Measurements from ENCODE around the gene ANKS1A. TPM values are rescaled to one million over a fixed set of nuclear protein-coding genes. Genes with fewer than 3 reads are reported as not detected.

Gene ANKS1A
- total RNA-seq, 1 donor: 7.2 TPM

GRCh38 chr6:35047265-35048011 lies 158.4 kb downstream of the ANKS1A start:
- peak; percentile 90 for DNase-seq (ENCODE audit: insufficient read length, low spot score, missing footprints)
- no peak overlapping the region for H2AFZ ChIP-seq (ENCODE audit: low read length)
- no peaks in the 10 kb centered on the region for H3K79me2 ChIP-seq (ENCODE audit: insufficient read depth, low read length)
- H3K4me1 ChIP-seq (ENCODE audit: insufficient read depth, low read length): peaks cover 34% of the 10 kb centered on the region
- H3K27ac ChIP-seq (ENCODE audit: low read depth, low read length): peak overlapping the region; percentile 65
- no peak for TF ChIP-seq CTCF (IDR thresholded peaks at IDR 0.05; ENCODE audit: extremely low read depth, low read depth, low read length)
- peaks cover 5% of the 10 kb centered on the region for H3K36me3 ChIP-seq (ENCODE audit: insufficient read depth, low read length)
- no peaks in the 10 kb centered on the region for H3K27me3 ChIP-seq (ENCODE audit: insufficient read depth, low read length)
- H3K4me3 ChIP-seq (ENCODE audit: insufficient read depth, low read length): no peak overlapping the region
- H3K4me2 ChIP-seq (ENCODE audit: insufficient read depth, low read length): peak overlapping the region; percentile 64
- H4K20me1 ChIP-seq (ENCODE audit: insufficient read depth, low read length): no peaks in the 10 kb centered on the region
- H3K9me3 ChIP-seq (ENCODE audit: low read depth, low read length): no peaks in the 10 kb centered on the region

GRCh38 chr6:35048031-35048613 lies 159.1 kb downstream of the ANKS1A start:
- H3K4me3 ChIP-seq (ENCODE audit: insufficient read depth, low read length): no peak overlapping the region
- H3K9me3 ChIP-seq (ENCODE audit: low read depth, low read length): no peaks in the 10 kb centered on the region
- TF ChIP-seq CTCF (IDR thresholded peaks at IDR 0.05; ENCODE audit: extremely low read depth, low read depth, low read length): no peak
- no peaks in the 10 kb centered on the region for H3K27me3 ChIP-seq (ENCODE audit: insufficient read depth, low read length)
- DNase-seq (ENCODE audit: insufficient read length, low spot score, missing footprints): no peak
- no peaks in the 10 kb centered on the region for H4K20me1 ChIP-seq (ENCODE audit: insufficient read depth, low read length)
- H3K36me3 ChIP-seq (ENCODE audit: insufficient read depth, low read length): peaks cover 5% of the 10 kb centered on the region
- H3K4me1 ChIP-seq (ENCODE audit: insufficient read depth, low read length): peaks cover 41% of the 10 kb centered on the region
- no peak overlapping the region for H2AFZ ChIP-seq (ENCODE audit: low read length)
- peak overlapping the region; percentile 65 for H3K27ac ChIP-seq (ENCODE audit: low read depth, low read length)
- peak overlapping the region; percentile 64 for H3K4me2 ChIP-seq (ENCODE audit: insufficient read depth, low read length)
- H3K79me2 ChIP-seq (ENCODE audit: insufficient read depth, low read length): no peaks in the 10 kb centered on the region

GRCh38 chr6:35048631-35049083 lies 159.6 kb downstream of the ANKS1A start:
- Histone ChIP-seq H3K27ac (ENCODE audit: low read depth, low read length) (no peak overlapping the region), H3K4me3 (ENCODE audit: insufficient read depth, low read length) (no peak overlapping the region), H3K4me1 (ENCODE audit: insufficient read depth, low read length) (peaks cover 44% of the 10 kb centered on the region), H3K79me2 (ENCODE audit: insufficient read depth, low read length) (no peaks in the 10 kb centered on the region), H3K4me2 (ENCODE audit: insufficient read depth, low read length) (no peak overlapping the region), H3K9me3 (ENCODE audit: low read depth, low read length) (no peaks in the 10 kb centered on the region), H3K36me3 (ENCODE audit: insufficient read depth, low read length) (peaks cover 5% of the 10 kb centered on the region), H4K20me1 (ENCODE audit: insufficient read depth, low read length) (no peaks in the 10 kb centered on the region), H3K27me3 (ENCODE audit: insufficient read depth, low read length) (no peaks in the 10 kb centered on the region), H2AFZ (ENCODE audit: low read length) (no peak overlapping the region)
- peak; percentile 44 for DNase-seq (ENCODE audit: insufficient read length, low spot score, missing footprints)
- TF ChIP-seq CTCF (IDR thresholded peaks at IDR 0.05; ENCODE audit: extremely low read depth, low read depth, low read length): no peak

GRCh38 chr6:35049156-35049735 lies 160.2 kb downstream of the ANKS1A start:
- peak overlapping the region; percentile 36 for H2AFZ ChIP-seq (ENCODE audit: low read length)
- no peaks in the 10 kb centered on the region for H3K27me3 ChIP-seq (ENCODE audit: insufficient read depth, low read length)
- no peak overlapping the region for H3K27ac ChIP-seq (ENCODE audit: low read depth, low read length)
- no peak for DNase-seq (ENCODE audit: insufficient read length, low spot score, missing footprints)
- no peak overlapping the region for H3K4me3 ChIP-seq (ENCODE audit: insufficient read depth, low read length)
- H3K79me2 ChIP-seq (ENCODE audit: insufficient read depth, low read length): no peaks in the 10 kb centered on the region
- H3K4me1 ChIP-seq (ENCODE audit: insufficient read depth, low read length): peaks cover 47% of the 10 kb centered on the region
- no peak for TF ChIP-seq CTCF (IDR thresholded peaks at IDR 0.05; ENCODE audit: extremely low read depth, low read depth, low read length)
- peaks cover 5% of the 10 kb centered on the region for H3K36me3 ChIP-seq (ENCODE audit: insufficient read depth, low read length)
- H4K20me1 ChIP-seq (ENCODE audit: insufficient read depth, low read length): no peaks in the 10 kb centered on the region
- peak overlapping the region; percentile 65 for H3K4me2 ChIP-seq (ENCODE audit: insufficient read depth, low read length)
- no peaks in the 10 kb centered on the region for H3K9me3 ChIP-seq (ENCODE audit: low read depth, low read length)

Measured in osteoblast (primary cell).